MM.1S (cell line): Measurements from ENCODE around the gene SCUBE1.

Experiments used
- DNase-seq: peaks from one replicate; pipeline ENCODE4 v3.0.0-alpha.2; 2015
- H2AFZ ChIP-seq: fragments of 300-600 bp; sonication (generic); 2 replicates; pipeline ENCODE4 v1.6.0; 2016; ENCODE audit warnings: antibody characterized with exemption, low read length
- H3F3A ChIP-seq: fragments of 300-600 bp; sonication (generic); 2 replicates; pipeline ENCODE4 v1.6.1; 2016; ENCODE audit warnings: mild to moderate bottlenecking, antibody characterized with exemption, low read length, moderate library complexity, mixed read lengths; ENCODE audit not compliant: insufficient read depth
- H3K27ac ChIP-seq: fragments of 300-600 bp; sonication (generic); 2 replicates; pipeline ENCODE4 v1.5.1; 2016; ENCODE audit warnings: mild to moderate bottlenecking, low read length
- H3K27me3 ChIP-seq: fragments of 300-600 bp; sonication (generic); replicated peaks from 2 replicates; pipeline ENCODE4 v1.6.0; 2016; ENCODE audit warnings: low read length; ENCODE audit not compliant: insufficient read depth
- H3K36me3 ChIP-seq: fragments of 300-600 bp; sonication (generic); replicated peaks from 2 replicates; pipeline ENCODE4 v1.6.1; 2016; ENCODE audit warnings: mild to moderate bottlenecking, low read length, mixed read lengths; ENCODE audit not compliant: insufficient read depth
- H3K4me1 ChIP-seq: fragments of 300-600 bp; sonication (generic); 2 replicates; pipeline ENCODE4 v1.6.1; 2016; ENCODE audit warnings: low read length, mixed read lengths
- H3K4me2 ChIP-seq: fragments of 300-600 bp; sonication (generic); 2 replicates; pipeline ENCODE4 v1.6.0; 2016; ENCODE audit warnings: low read depth, low read length
- H3K4me3 ChIP-seq: fragments of 300-600 bp; sonication (generic); 2 replicates; pipeline ENCODE4 v1.5.1; 2016; ENCODE audit warnings: low read length, mixed read lengths
- H3K79me2 ChIP-seq: fragments of 300-600 bp; sonication (generic); 2 replicates; pipeline ENCODE4 v1.6.1; 2016; ENCODE audit warnings: mixed run types, low read length, mixed read lengths
- H3K9ac ChIP-seq: fragments of 300-600 bp; sonication (generic); 2 replicates; pipeline ENCODE4 v1.6.1; 2016; ENCODE audit warnings: low read length, mixed read lengths
- H3K9me2 ChIP-seq: fragments of 300-600 bp; sonication (generic); replicated peaks from 2 replicates; pipeline ENCODE4 v1.6.1; 2016; ENCODE audit warnings: mild to moderate bottlenecking, low read length, mixed read lengths; ENCODE audit not compliant: insufficient read depth
- H3K9me3 ChIP-seq: fragments of 300-600 bp; sonication (generic); replicated peaks from 2 replicates; pipeline ENCODE4 v1.6.1; 2016; ENCODE audit warnings: mild to moderate bottlenecking, low read length, mixed read lengths; ENCODE audit not compliant: insufficient read depth
- H4K20me1 ChIP-seq: fragments of 300-600 bp; sonication (generic); 2 replicates; pipeline ENCODE4 v1.6.1; 2016; ENCODE audit warnings: mild to moderate bottlenecking, low read length, moderate library complexity, mixed read lengths; ENCODE audit not compliant: insufficient read depth
- CTCF ChIP-seq: fragments of 300-600 bp; sonication (generic); IDR thresholded peaks from 2 replicates; pipeline ENCODE4 v1.5.1; 2016; ENCODE audit warnings: antibody characterized with exemption, low read length, mixed read lengths
- EZH2 ChIP-seq: fragments of 300-600 bp; sonication (generic); optimal IDR thresholded peaks from 2 replicates; pipeline ENCODE3; 2017; ENCODE audit warnings: low read depth, mild to moderate bottlenecking, antibody characterized with exemption, low read length, mixed read lengths
- EZH2phosphoT487 ChIP-seq: fragments of 300-600 bp; sonication (generic); IDR thresholded peaks from 2 replicates; pipeline ENCODE4 v1.6.1; 2018; ENCODE audit warnings: antibody characterized with exemption, low read length

The SCUBE1 gene

GRCh38 chr22:43277987-43278601 lies 65.1 kb downstream of the SCUBE1 start:
- no peak for DNase-seq
- Histone ChIP-seq H3K27ac (no peak overlapping the region), H3K4me1 (peaks cover 3% of the 10 kb centered on the region)

GRCh38 chr22:43277091-43277490 lies 66.1 kb downstream of the SCUBE1 start:
- Histone ChIP-seq H3K79me2 (no peaks in the 10 kb centered on the region), H3K4me2 (no peak overlapping the region), H3K9me3 (no peaks in the 10 kb centered on the region), H3K9me2 (no peaks in the 10 kb centered on the region), H3K4me3 (no peak overlapping the region), H3F3A (no peaks in the 10 kb centered on the region), H3K9ac (no peak overlapping the region), H3K27me3 (no peaks in the 10 kb centered on the region), H3K36me3 (no peaks in the 10 kb centered on the region), H2AFZ (no peak overlapping the region), H3K4me1 (peaks cover 13% of the 10 kb centered on the region), H4K20me1 (no peaks in the 10 kb centered on the region), H3K27ac (no peak overlapping the region)
- no peak for DNase-seq
- TF ChIP-seq EZH2phosphoT487 (no peak), CTCF (no peak), EZH2 (no peak)

More at GRCh38 chr22:43277987-43278601, 65.1 kb downstream of the SCUBE1 start:
- Histone ChIP-seq H3K9me2 (no peaks in the 10 kb centered on the region), H3K9me3 (no peaks in the 10 kb centered on the region), H3K9ac (no peak overlapping the region), H4K20me1 (no peaks in the 10 kb centered on the region), H3K36me3 (no peaks in the 10 kb centered on the region), H3K4me3 (no peak overlapping the region), H3K27me3 (no peaks in the 10 kb centered on the region), H3K79me2 (no peaks in the 10 kb centered on the region), H3K4me2 (no peak overlapping the region), H3F3A (no peaks in the 10 kb centered on the region), H2AFZ (no peak overlapping the region)
- TF ChIP-seq EZH2phosphoT487 (no peak), EZH2 (no peak), CTCF (no peak)

GRCh38 chr22:43276321-43276720 lies 66.9 kb downstream of the SCUBE1 start:
- Histone ChIP-seq H3K9me3 (no peaks in the 10 kb centered on the region), H3K4me2 (no peak overlapping the region), H3K79me2 (no peaks in the 10 kb centered on the region), H3K36me3 (no peaks in the 10 kb centered on the region), H3F3A (no peaks in the 10 kb centered on the region), H3K4me3 (no peak overlapping the region), H3K9me2 (no peaks in the 10 kb centered on the region), H3K4me1 (peaks cover 19% of the 10 kb centered on the region), H4K20me1 (no peaks in the 10 kb centered on the region), H3K27me3 (no peaks in the 10 kb centered on the region), H3K27ac (no peak overlapping the region), H2AFZ (no peak overlapping the region), H3K9ac (no peak overlapping the region)
- TF ChIP-seq EZH2 (no peak), EZH2phosphoT487 (no peak), CTCF (no peak)
- DNase-seq = no peak
